Stomach (tissue), 9 donors: ENCODE results near the gene CLCNKB. TPM values are rescaled to one million over a fixed set of nuclear protein-coding genes. Genes with fewer than 3 reads are reported as not detected.
"Not testable (repeated sequence)": the region's sequence is repeated elsewhere in the genome, so short reads cannot be mapped to it uniquely, and the experiment has no call there.

Source experiments
- DNase-seq, 2 donors: peaks; one replicate each; pipeline versions ENCODE4 v3.0.0 to v3.0.0-alpha.2; 2013 to 2019
- H3K27ac ChIP-seq, 5 donors: fragments of 200-600 bp in 4 of 5; sonication (generic) in 4 of 5; one replicate each; pipeline ENCODE4 v1.5.1; 2013 to 2019; ENCODE audit warnings: mild to moderate bottlenecking in 1 of 5, moderate library complexity in 1 of 5
- H3K27me3 ChIP-seq, 3 donors: fragments of 200-600 bp; sonication (generic); one replicate each; pipeline ENCODE4 v1.5.1; 2017 to 2019; ENCODE audit warnings: mixed run types in 1 of 3
- H3K36me3 ChIP-seq, 4 donors: fragments of 200-600 bp; sonication (generic); 1 replicate in 3 of 4; 2 replicates in 1 of 4; pipeline ENCODE4 v1.5.1; 2016 to 2019
- H3K4me1 ChIP-seq, 4 donors: fragments of 200-600 bp; sonication (generic); one replicate each; pipeline ENCODE4 v1.5.1; 2016 to 2019
- H3K4me3 ChIP-seq, 4 donors: fragments of 200-600 bp; sonication (generic) in 3 of 4; one replicate each; pipeline ENCODE4 v1.5.1; 2016 to 2019; ENCODE audit warnings: mild to moderate bottlenecking in 1 of 4
- H3K9me3 ChIP-seq, 4 donors: fragments of 200-600 bp; sonication (generic); one replicate each; pipeline ENCODE4 v1.5.1; 2016 to 2019
- EP300 ChIP-seq: sonication (generic); formaldehyde crosslinking; IDR thresholded peaks from one replicate; pipeline ENCODE4 v1.6.1; 2017; ENCODE audit warnings: antibody characterized with exemption
- POLR2A ChIP-seq, 4 donors: fragments of 450-650 bp; IDR thresholded peaks; one replicate each; pipeline ENCODE4 v1.6.1; 2016; ENCODE audit warnings: antibody characterized with exemption in 4 of 4, control low read depth in 2 of 4, mild to moderate bottlenecking in 1 of 4, moderate library complexity in 1 of 4
- POLR2AphosphoS5 ChIP-seq, 3 donors: sonication (generic); formaldehyde crosslinking; IDR thresholded peaks; one replicate each; pipeline ENCODE4 v1.6.1; 2016; ENCODE audit warnings: antibody characterized with exemption in 3 of 3
- WGBS, 5 donors: extraction: QIAGEN DNeasy Blood & Tissue Kit in 3 of 5; methylation state at CpG; one replicate each; pipeline versions ENCODE4 v1.1.5 to v1.1.7; 2013 to 2018; 5-methylcytosine and 5-hydroxymethylcytosine counted together
- intact Hi-C: fragments of 100-400 bp; cut with DNase I; formaldehyde crosslinking; loops from one replicate; pipeline ENCODE4 v1.15.1; 2023; ENCODE audit warnings: low total_unique reads
- polyA plus RNA-seq, 3 donors: library from polyadenylated mRNA; stranded (reverse); fragments of 200-250 nt; gene quantifications; one replicate each; pipeline ENCODE4 v1.2.3, GENCODE V29; 2013
- total RNA-seq, 5 donors: library from RNA; depleted of rRNA; stranded (reverse); fragments of >200 nt; gene quantifications; one replicate each; pipeline versions ENCODE4 v1.1.0 to v1.2.3, GENCODE V29; 2014 to 2016
- TF ChIP-seq, protein P1 (sequence below), 7 experiments: fragments of 450-650 bp in 4 of 7; fragments of 200-600 bp in 3 of 7; sonication (generic) in 3 of 7; IDR thresholded peaks; one replicate each; pipeline ENCODE4 v1.5.1; 2016 to 2019; ENCODE audit warnings: antibody characterized with exemption in 7 of 7, control low read depth in 2 of 7, mild to moderate bottlenecking in 1 of 7
- donor health status: healthy with polysubstance abuse.
- donor health status: Bipolar disorder and iron deficiency.
- donor health status: healthy.

The CLCNKB gene
- total and polyA plus RNA-seq, 8 donors = 0.19 to 0.92 (median 0.45) TPM; not detected in 4

DNA sequence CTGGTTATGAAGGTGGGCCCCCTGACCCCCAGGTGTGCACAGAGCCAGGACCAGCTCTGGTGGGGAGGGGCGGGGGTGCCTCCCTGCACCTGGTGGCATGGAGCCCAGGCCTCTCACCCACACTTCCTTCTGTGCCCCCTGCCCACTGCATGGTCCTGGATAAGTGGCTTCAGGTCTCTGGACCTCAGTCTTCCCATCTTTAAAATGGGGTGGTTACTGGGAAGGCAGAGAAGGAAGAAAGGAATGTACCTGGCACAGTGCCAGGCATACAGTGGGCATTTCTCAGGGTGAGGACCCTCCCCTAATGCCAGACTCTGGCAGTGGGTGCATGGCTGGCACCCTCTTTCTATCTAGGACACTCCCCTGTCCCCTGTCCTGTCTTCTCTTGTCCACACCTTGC is 14.3 kb upstream of the CLCNKB start:
- intact Hi-C loops = no loop called here
- no peak overlapping the region for H3K4me3 ChIP-seq
- WGBS, 5 donors = 57 to 100% (median 90%) methylated on average over 1 of the region's 1 CpG
- no peak for TF ChIP-seq POLR2A (IDR thresholded peaks at IDR 0.05)
- TF ChIP-seq, protein P1, sequence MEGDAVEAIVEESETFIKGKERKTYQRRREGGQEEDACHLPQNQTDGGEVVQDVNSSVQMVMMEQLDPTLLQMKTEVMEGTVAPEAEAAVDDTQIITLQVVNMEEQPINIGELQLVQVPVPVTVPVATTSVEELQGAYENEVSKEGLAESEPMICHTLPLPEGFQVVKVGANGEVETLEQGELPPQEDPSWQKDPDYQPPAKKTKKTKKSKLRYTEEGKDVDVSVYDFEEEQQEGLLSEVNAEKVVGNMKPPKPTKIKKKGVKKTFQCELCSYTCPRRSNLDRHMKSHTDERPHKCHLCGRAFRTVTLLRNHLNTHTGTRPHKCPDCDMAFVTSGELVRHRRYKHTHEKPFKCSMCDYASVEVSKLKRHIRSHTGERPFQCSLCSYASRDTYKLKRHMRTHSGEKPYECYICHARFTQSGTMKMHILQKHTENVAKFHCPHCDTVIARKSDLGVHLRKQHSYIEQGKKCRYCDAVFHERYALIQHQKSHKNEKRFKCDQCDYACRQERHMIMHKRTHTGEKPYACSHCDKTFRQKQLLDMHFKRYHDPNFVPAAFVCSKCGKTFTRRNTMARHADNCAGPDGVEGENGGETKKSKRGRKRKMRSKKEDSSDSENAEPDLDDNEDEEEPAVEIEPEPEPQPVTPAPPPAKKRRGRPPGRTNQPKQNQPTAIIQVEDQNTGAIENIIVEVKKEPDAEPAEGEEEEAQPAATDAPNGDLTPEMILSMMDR (IDR thresholded peaks at IDR 0.05) = no peak
- TF ChIP-seq POLR2AphosphoS5 (IDR thresholded peaks at IDR 0.05) = no peak
- H3K9me3 ChIP-seq = no peaks in the 10 kb centered on the region
- H3K27me3 ChIP-seq = peaks cover 0 to 38% (median 17%) of the 10 kb centered on the region in 3 donors
- H3K27ac ChIP-seq = no peak overlapping the region
- no peak for DNase-seq
- H3K36me3 ChIP-seq = no peaks in the 10 kb centered on the region
- peaks cover 9 to 23% (median 19%) of the 10 kb centered on the region in 4 donors for H3K4me1 ChIP-seq

DNA sequence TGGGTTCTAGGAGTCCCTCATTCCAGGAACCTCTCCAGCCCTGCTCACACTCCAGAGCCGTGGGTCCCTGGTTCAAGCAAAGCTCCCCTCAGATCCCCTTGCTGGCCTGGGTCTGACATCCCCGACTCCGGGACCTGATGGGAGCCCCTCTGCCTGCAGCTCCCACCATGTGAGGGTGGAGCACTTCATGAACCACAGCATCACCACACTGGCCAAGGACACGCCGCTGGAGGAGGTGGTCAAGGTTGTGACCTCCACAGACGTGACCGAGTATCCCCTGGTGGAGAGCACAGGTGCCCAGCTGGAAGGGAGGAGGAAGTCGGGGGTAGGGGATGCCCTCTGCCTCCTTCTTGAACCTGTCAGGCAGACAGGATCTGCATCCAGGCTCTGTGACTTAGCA is 12.0 kb upstream of the CLCNKB start:
- Histone ChIP-seq H3K27ac (no peak overlapping the region), H3K36me3 (no peaks in the 10 kb centered on the region), H3K9me3 (no peaks in the 10 kb centered on the region), H3K4me3 (no peak overlapping the region), H3K4me1 (peaks cover 9 to 22% (median 19%) of the 10 kb centered on the region in 4 donors), H3K27me3 (peaks cover 0 to 38% (median 17%) of the 10 kb centered on the region in 3 donors)
- TF ChIP-seq, protein P1 (IDR thresholded peaks at IDR 0.05) = no peak
- no peak for TF ChIP-seq POLR2AphosphoS5 (IDR thresholded peaks at IDR 0.05)
- no peak for TF ChIP-seq POLR2A (IDR thresholded peaks at IDR 0.05)
- no peak for TF ChIP-seq EP300
- WGBS, 5 donors = 83 to 96% (median 88%) methylated on average over 5 to 8 of the region's 8 CpGs
- DNase-seq = no peak
- intact Hi-C loops = no loop called here

DNA sequence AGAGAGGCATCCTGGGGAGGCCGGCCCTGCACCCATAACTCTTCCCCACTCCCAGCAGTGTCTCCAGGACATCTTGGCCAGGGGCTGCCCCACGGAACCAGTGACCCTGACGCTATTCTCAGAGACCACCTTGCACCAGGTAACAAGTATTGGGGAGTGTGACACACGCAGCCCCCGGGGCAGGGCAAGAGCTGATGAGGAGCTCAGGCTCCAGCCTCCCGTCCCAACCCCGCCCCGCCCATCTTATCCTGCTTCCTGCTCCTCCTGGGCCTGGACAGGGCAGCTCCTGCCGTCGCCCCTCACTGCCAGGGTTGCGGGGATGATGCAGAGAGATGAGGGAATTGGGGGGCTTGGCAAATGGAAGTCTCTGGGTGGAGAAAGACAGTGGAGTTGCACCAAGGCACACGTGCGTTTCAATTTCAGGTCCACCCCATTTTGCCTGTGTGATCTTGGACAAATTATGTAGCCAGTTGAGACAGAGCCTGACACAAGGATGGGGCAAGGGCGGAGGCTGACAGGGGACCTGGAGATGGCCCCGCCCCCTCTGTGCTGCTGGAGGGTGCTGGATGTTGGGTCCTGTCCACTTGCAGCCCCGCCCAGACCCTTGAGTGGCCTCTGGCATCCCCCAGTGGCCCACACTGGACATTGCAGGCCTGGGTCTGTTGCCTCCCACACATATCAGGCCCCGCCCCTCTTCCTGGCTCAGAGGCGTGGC is 11.0 kb upstream of the CLCNKB start:
- no peak overlapping the region for H3K27ac ChIP-seq
- H3K4me1 ChIP-seq = peaks cover 0 to 13% (median 9%) of the 10 kb centered on the region in 4 donors
- no peaks in the 10 kb centered on the region for H3K9me3 ChIP-seq
- intact Hi-C loops = no loop called here
- H3K27me3 ChIP-seq = peaks cover 0 to 29% (median 7%) of the 10 kb centered on the region in 3 donors
- DNase-seq = peak; percentile 88 to 94
- no peak overlapping the region for H3K4me3 ChIP-seq
- 39 to 50% (median 45%) methylated on average over 11 to 18 of the region's 18 CpGs for WGBS, 5 donors
- no peaks in the 10 kb centered on the region for H3K36me3 ChIP-seq
- TF ChIP-seq EP300 (no peak), POLR2AphosphoS5 (IDR thresholded peaks at IDR 0.05) (peak in 1 of 3 donors; percentile 22), POLR2A (IDR thresholded peaks at IDR 0.05) (no peak)
- TF ChIP-seq, protein P1 (IDR thresholded peaks at IDR 0.05) = peak in 6 of 7 experiments; percentile 68 to 99 (median 98)

DNA sequence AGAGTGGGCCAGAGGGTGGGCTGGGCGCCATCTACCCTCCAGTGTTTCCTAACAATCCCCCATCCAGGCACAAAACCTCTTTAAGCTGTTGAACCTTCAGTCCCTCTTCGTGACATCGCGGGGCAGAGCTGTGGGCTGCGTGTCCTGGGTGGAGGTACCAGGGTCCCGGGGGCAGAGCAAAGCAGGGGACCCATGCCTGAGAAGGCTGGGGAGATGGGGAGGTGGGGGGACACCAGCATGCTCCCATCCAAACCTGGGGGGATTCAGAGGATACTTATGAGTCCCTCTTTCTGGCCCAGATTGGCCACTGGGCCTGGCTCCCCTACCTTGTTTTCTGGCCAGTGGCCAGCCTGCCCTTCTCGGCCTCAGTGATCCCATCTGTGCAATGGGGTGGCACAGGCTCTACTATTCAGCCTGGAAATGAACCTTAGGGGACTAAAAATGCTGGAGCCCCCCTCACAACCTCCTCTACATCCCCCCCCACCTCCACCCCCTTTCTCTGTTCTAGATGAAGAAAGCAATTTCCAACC is 10.4 kb upstream of the CLCNKB start:
- H3K27me3 ChIP-seq = peaks cover 0 to 28% (median 7%) of the 10 kb centered on the region in 3 donors
- DNase-seq, H3K9me3 ChIP-seq, H3K4me3 ChIP-seq, intact Hi-C loops, H3K36me3 ChIP-seq, H3K27ac ChIP-seq: not testable (repeated sequence)
- WGBS, 5 donors = 45 to 61% (median 50%) methylated on average over 6 to 7 of the region's 7 CpGs
- H3K4me1 ChIP-seq = peaks cover 0 to 13% (median 9%) of the 10 kb centered on the region in 4 donors
- TF ChIP-seq, protein P1 (IDR thresholded peaks at IDR 0.05) = peak in 1 of 7 experiments; percentile 14

DNA sequence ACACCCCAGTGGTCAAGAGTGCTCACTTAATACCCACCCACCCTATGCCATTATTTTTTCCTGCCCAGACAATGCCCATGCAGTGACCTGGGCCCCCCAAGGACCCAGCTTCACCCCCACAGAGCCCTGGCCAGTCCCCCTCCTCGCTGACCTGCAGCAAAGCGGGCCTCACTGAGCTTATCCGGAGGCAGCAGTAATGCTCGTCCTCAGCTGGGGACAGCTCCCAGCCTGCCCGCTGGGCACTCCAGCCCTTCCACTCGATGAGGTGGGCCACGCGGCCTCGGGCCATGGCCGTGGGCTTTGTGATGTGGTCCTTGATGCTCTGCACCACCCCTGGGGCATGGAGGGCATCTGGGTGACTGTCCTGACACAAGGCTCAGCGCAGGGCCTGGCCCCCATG is 7.1 kb upstream of the CLCNKB start:
- peaks cover 0 to 13% (median 9%) of the 10 kb centered on the region in 4 donors for H3K4me1 ChIP-seq
- H3K27ac ChIP-seq, DNase-seq, H3K9me3 ChIP-seq, H3K27me3 ChIP-seq, H3K36me3 ChIP-seq, H3K4me3 ChIP-seq, intact Hi-C loops: not testable (repeated sequence)
- 81 to 89% (median 85%) methylated on average over 6 to 11 of the region's 11 CpGs for WGBS, 5 donors
